Right cardiac atrium (tissue), 5 donors: ENCODE data around the gene PITPNC1. TPM values are rescaled to one million over a fixed set of nuclear protein-coding genes. Genes with fewer than 3 reads are reported as not detected.
"Not testable (repeated sequence)": the region's sequence is repeated elsewhere in the genome, so short reads cannot be mapped to it uniquely, and the experiment has no call there.

Source experiments
- ATAC-seq, 2 donors: fragments of 200-7000 bp; cut with Tn5 transposase; one replicate each; pipeline versions ENCODE4 v1.8.0 to v1.9.1; 2020; ENCODE audit warnings: moderate library complexity in 2 of 2, mild to moderate bottlenecking in 1 of 2
- DNase-seq, 3 donors: peaks; one replicate each; pipeline ENCODE4 v3.0.0-alpha.2; 2020
- H3K27ac ChIP-seq: one replicate; pipeline ENCODE4 v1.5.1; 2013; ENCODE audit warnings: mild to moderate bottlenecking, low read length, control low read depth, moderate library complexity
- H3K27me3 ChIP-seq: one replicate; pipeline ENCODE4 v1.6.1; 2013; ENCODE audit not compliant: control insufficient read depth, insufficient read depth
- H3K4me1 ChIP-seq: one replicate; pipeline ENCODE4 v1.6.1; 2013; ENCODE audit warnings: low read length; ENCODE audit not compliant: control insufficient read depth, insufficient read depth
- H3K4me3 ChIP-seq: one replicate; pipeline ENCODE4 v1.5.1; 2013; ENCODE audit warnings: low read length, control low read depth
- H3K9me3 ChIP-seq: one replicate; pipeline ENCODE4 v1.6.1; 2013; ENCODE audit warnings: low read length; ENCODE audit not compliant: control insufficient read depth
- WGBS: extraction: QIAGEN DNeasy Blood & Tissue Kit; methylation state at CpG from one replicate; pipeline ENCODE4 v1.1.7; 2013; 5-methylcytosine and 5-hydroxymethylcytosine counted together
- intact Hi-C, 4 donors: fragments of 100-400 bp; cut with DNase I; formaldehyde crosslinking; loops; one replicate each; pipeline versions ENCODE4 v1.11.0 to v1.14.0; 2022 to 2023
- polyA plus RNA-seq: library from polyadenylated mRNA; stranded (reverse); fragments of 200-250 nt; gene quantifications from one replicate; pipeline ENCODE4 v1.2.3, GENCODE V29; 2013
- total RNA-seq, 4 donors: library from RNA; stranded (reverse); fragmentation: NEBNext Ultra II Directional; extraction: Animal tissue kit (Norgen Biotek cat#: 25700); gene quantifications; one replicate each; pipeline ENCODE4 v1.2.1, GENCODE V29; 2021
- donor health status: healthy with polysubstance abuse.
- donor health status: DM: no; HTN: yes; CAD: no.
- donor health status: DM: no; HTN: no; CAD: no.
- donor health status: DM: no; HTN: yes; CAD: no; lungs with severe emphysema.
- donor health status: DM: yes; HTN: yes; CAD: no.

The PITPNC1 gene
- total and polyA plus RNA-seq, 5 donors = 8.6 to 29.7 (median 24.1) TPM

DNA sequence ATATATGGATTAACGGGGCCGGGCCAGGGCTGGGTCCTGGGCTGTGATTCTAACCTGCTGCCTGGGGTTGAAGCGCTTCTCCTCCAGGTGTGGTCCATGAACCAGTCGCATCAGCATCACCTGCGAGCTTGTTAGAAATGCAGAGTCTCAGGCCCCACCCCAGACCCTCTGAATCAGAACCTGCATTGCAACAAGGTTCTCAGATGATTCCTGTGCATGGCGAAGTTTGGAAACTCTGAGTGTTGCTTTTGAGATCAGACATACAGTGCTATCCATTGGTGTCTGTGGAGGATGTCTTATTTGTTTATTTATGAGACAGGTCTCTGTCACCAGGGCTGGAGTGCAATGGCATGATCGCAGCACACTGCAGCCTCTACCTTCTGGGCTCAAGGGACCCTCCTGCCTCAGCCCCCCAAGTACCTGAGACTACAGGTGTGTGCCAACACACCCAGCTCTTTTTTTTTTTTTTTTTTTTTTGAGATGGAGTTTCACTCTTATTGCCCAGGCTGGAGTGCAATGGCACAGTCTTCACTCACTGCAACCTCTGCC lies 99.8 kb downstream of the PITPNC1 start:
- 96% methylated on average over 7 of the region's 7 CpGs for WGBS
- H3K27me3 ChIP-seq = no peaks in the 10 kb centered on the region
- intact Hi-C loops = loop anchor here (5.0 kb wide), 2 partner anchors 100 to 130 kb away; partner anchors contain the start of gene PITPNC1 (in 3 of the 4)
- H3K27ac ChIP-seq = no peak overlapping the region
- H3K4me3 ChIP-seq = no peak overlapping the region
- DNase-seq (no peak), ATAC-seq (no peak)
- H3K9me3 ChIP-seq = no peaks in the 10 kb centered on the region
- peaks cover 2% of the 10 kb centered on the region for H3K4me1 ChIP-seq

- ATAC-seq (no peak), DNase-seq (no peak)
- Histone ChIP-seq H3K27me3 (no peaks in the 10 kb centered on the region), H3K27ac (no peak overlapping the region), H3K4me3 (no peak overlapping the region), H3K9me3 (no peaks in the 10 kb centered on the region), H3K4me1 (peaks cover 2% of the 10 kb centered on the region)
- 85% methylated on average over 4 of the region's 4 CpGs for WGBS
- intact Hi-C loops = loop anchor here (5.0 kb wide), 2 partner anchors 100 to 130 kb away; partner anchors contain the start of gene PITPNC1 (in 3 of the 4)
Observed at GRCh38 chr17:67477687-67478086, 100.6 kb downstream of the PITPNC1 start.

DNA sequence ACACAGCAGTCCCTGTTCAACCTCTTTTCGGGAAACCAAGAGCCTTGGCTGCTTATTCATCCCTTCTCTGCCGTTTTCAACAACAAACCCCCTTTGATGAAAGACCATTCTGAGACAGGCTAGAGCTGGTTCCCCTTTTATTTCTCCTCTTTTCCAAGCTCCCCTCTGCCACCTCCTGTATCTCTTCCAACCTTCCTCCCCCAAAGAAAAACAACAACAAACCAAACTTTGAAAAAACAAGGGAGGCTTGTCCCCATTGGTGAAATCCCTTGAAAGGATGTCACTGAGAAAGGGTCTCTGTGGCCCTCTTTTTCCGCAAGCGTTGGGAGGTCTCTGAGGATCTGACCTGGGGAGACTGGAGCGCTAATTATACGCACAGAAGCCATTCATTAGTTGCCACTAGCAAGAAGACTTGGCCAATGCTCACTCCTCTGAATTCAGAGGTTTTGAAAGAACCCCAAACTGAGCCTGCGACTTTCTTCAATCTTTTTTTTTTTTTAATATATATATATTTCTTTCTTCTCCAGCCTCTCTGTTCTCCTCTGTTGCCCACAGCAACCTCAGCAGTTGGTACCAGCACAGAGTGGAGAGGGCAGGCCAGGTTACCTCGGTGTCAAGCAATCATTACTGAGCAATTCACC lies 101.4 kb downstream of the PITPNC1 start:
- ATAC-seq (no peak), DNase-seq (no peak)
- Histone ChIP-seq H3K4me3 (no peak overlapping the region), H3K27me3 (no peaks in the 10 kb centered on the region), H3K27ac (no peak overlapping the region), H3K9me3 (no peaks in the 10 kb centered on the region), H3K4me1 (peaks cover 2% of the 10 kb centered on the region)
- 80% methylated on average over 8 of the region's 8 CpGs for WGBS
- intact Hi-C loops = loop anchor here (5.0 kb wide), 2 partner anchors 101 to 129 kb away; partner anchors contain the start of gene PITPNC1 (in 3 of the 4)

GRCh38 chr17:67479148-67479547 lies 102.1 kb downstream of the PITPNC1 start:
- H3K9me3 ChIP-seq = no peaks in the 10 kb centered on the region
- no peaks in the 10 kb centered on the region for H3K27me3 ChIP-seq
- intact Hi-C loops = loop anchor here (5.0 kb wide), 2 partner anchors 102 to 128 kb away; partner anchors contain the start of gene PITPNC1 (in 3 of the 4)
- DNase-seq (no peak), ATAC-seq (no peak)
- no peaks in the 10 kb centered on the region for H3K4me1 ChIP-seq
- 77% methylated on average over 3 of the region's 3 CpGs for WGBS
- H3K27ac ChIP-seq = no peak overlapping the region
- no peak overlapping the region for H3K4me3 ChIP-seq

DNA sequence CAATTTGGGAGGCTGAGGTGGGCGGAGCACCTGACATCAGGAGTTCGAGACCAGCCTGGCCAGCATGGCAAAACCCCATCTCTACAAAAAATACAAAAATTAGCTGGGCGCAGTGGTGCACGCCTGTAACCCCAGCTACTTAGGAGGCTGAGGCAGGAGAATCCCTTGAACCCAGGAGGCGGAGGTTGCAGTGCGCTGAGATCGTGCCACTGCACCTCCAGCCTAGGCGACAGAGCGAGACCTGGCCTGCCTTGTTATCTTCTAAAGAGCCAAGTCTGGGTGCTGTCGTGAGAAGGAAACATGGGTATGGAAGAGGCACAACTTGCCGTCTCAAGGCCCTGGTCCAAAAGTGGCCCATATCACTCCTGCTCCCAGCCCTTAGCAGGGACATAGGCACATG lies 103.9 kb downstream of the PITPNC1 start:
- not testable (repeated sequence) for H3K9me3 ChIP-seq, H3K4me3 ChIP-seq, DNase-seq, H3K27ac ChIP-seq, H3K4me1 ChIP-seq, H3K27me3 ChIP-seq
- 98% methylated on average over 11 of the region's 11 CpGs for WGBS
- intact Hi-C loops = loop anchor here in 1 of 4 donors (10.0 kb wide), 1 partner anchor 124 kb away; no protein-coding TSS in a partner anchor
- ATAC-seq = peak in 1 of 2 donors; percentile 14

- H3K4me1 ChIP-seq = no peaks in the 10 kb centered on the region
- 61% methylated on average over 4 of the region's 4 CpGs for WGBS
- intact Hi-C loops = loop anchor here in 1 of 4 donors (10.0 kb wide), 1 partner anchor 123 kb away; no protein-coding TSS in a partner anchor
- ATAC-seq (peak in 1 of 2 donors; percentile 73), DNase-seq (no peak)
- no peaks in the 10 kb centered on the region for H3K9me3 ChIP-seq
- no peak overlapping the region for H3K4me3 ChIP-seq
- no peak overlapping the region for H3K27ac ChIP-seq
- no peaks in the 10 kb centered on the region for H3K27me3 ChIP-seq
Observed at GRCh38 chr17:67481808-67482207, 104.7 kb downstream of the PITPNC1 start.

DNA sequence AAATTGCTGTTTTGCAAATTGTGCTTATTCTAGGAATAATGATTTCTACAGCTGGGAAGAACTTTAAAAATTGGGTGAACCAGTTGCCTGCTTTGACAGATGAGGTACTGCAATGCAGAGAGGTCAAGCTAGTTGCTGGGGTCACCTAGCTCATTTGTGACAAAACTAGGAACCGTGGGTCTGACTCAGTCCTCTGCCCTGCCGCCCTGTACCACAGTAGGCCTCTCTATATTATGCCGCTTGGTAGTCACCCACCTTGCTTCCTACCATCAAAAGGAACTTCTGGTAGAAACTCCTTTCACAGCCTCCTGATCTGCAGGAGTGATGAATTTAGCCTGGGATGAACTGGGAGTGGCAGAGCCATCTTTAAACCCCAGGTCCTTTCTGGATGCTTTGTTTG lies 105.7 kb downstream of the PITPNC1 start:
- DNase-seq (no peak), ATAC-seq (no peak)
- intact Hi-C loops = loop anchor here in 1 of 4 donors (10.0 kb wide), 1 partner anchor 122 kb away; no protein-coding TSS in a partner anchor
- Histone ChIP-seq H3K4me1 (no peaks in the 10 kb centered on the region), H3K9me3 (no peaks in the 10 kb centered on the region), H3K27me3 (no peaks in the 10 kb centered on the region), H3K4me3 (no peak overlapping the region), H3K27ac (no peak overlapping the region)
- WGBS = 98% methylated on average over 3 of the region's 3 CpGs

DNA sequence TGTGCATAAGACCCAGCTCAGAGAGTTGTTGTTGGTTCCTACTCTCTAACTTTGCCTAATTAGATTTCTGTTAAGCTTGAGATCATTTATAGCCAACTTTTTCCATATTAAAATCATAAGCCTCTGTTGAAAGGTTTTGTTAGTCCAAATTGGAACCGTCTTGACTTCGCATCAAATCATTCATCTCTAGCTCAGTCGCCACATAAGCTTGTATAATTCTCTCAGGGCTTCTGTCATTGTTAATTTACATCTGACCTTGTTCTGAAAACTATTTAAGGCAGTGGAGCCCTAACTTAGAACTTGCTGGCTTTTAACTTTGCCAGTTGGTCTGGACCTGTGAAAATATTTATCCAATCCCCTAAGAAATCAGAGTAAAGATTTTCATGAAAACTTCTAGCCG lies 107.2 kb downstream of the PITPNC1 start:
- Histone ChIP-seq H3K27ac (no peak overlapping the region), H3K9me3 (no peaks in the 10 kb centered on the region), H3K27me3 (no peaks in the 10 kb centered on the region), H3K4me1 (no peaks in the 10 kb centered on the region), H3K4me3 (no peak overlapping the region)
- WGBS = 95% methylated on average over 4 of the region's 4 CpGs
- ATAC-seq (no peak), DNase-seq (no peak)
- intact Hi-C loops = loop anchor here in 1 of 4 donors (10.0 kb wide), 1 partner anchor 121 kb away; no protein-coding TSS in a partner anchor

GRCh38 chr17:67485666-67486065 lies 108.6 kb downstream of the PITPNC1 start:
- Histone ChIP-seq H3K9me3 (no peaks in the 10 kb centered on the region), H3K4me3 (no peak overlapping the region), H3K27ac (no peak overlapping the region), H3K4me1 (peaks cover 4% of the 10 kb centered on the region), H3K27me3 (no peaks in the 10 kb centered on the region)
- intact Hi-C loops = loop anchor here in 1 of 4 donors (10.0 kb wide), 1 partner anchor 119 kb away; no protein-coding TSS in a partner anchor
- DNase-seq (no peak), ATAC-seq (no peak)
- WGBS = 94% methylated on average over 7 of the region's 7 CpGs

DNA sequence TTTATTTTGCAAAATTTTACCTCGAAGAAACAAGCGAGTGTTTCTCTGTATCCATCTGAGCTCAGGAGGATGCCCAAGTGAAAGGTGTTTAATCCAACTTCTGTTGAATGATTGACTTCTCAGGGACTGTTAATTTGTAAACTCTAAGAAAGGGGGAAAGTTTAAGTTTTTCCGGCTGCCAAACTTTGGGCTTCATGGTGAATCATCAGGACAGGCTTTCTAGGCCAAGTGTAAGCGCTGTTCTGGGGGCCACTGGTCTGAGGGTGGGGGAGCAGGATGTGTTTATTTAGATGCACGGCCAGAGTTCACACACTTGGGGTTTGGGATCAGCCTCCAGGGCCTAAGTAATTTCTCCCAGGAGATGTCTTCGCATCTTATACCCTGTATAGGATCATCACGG lies 110.4 kb downstream of the PITPNC1 start:
- Histone ChIP-seq H3K27ac (no peak overlapping the region), H3K4me3 (no peak overlapping the region), H3K27me3 (no peaks in the 10 kb centered on the region), H3K9me3 (no peaks in the 10 kb centered on the region), H3K4me1 (peaks cover 6% of the 10 kb centered on the region)
- intact Hi-C loops = loop anchor here in 1 of 4 donors (10.0 kb wide), 1 partner anchor 117 kb away; no protein-coding TSS in a partner anchor
- 81% methylated on average over 7 of the region's 7 CpGs for WGBS
- no peak for ATAC-seq
- no peak for DNase-seq

- no peaks in the 10 kb centered on the region for H3K9me3 ChIP-seq
- peaks cover 6% of the 10 kb centered on the region for H3K4me1 ChIP-seq
- DNase-seq (peak; percentile 55 to 86 (median 83)), ATAC-seq (peak; percentile 25 to 51)
- H3K27ac ChIP-seq = no peak overlapping the region
- intact Hi-C loops = loop anchor here in 1 of 4 donors (10.0 kb wide), 1 partner anchor 117 kb away; no protein-coding TSS in a partner anchor
- no peaks in the 10 kb centered on the region for H3K27me3 ChIP-seq
- WGBS = 40% methylated on average over 12 of the region's 12 CpGs
- H3K4me3 ChIP-seq = no peak overlapping the region
Observed at GRCh38 chr17:67488161-67488560, 111.1 kb downstream of the PITPNC1 start.
